GM23338 (cell line): Measurements from ENCODE around the gene ZCCHC13. TPM values are rescaled to one million over a fixed set of nuclear protein-coding genes. Genes with fewer than 3 reads are reported as not detected.

Experiments used
- ATAC-seq: fragments of 200-7000 bp; cut with Tn5 transposase; 3 replicates; pipeline ENCODE4 v1.9.1; 2020
- DNase-seq: peaks from one replicate; pipeline ENCODE4 v3.0.0-alpha.2; 2015; ENCODE audit warnings: low spot score
- H2AFZ ChIP-seq: fragments of 200-600 bp; sonication (generic); 2 replicates; pipeline ENCODE4 v1.8.0; 2016; ENCODE audit warnings: antibody characterized with exemption, mild to moderate bottlenecking, moderate library complexity
- H3F3A ChIP-seq: fragments of 200-600 bp; sonication (generic); replicated peaks from 2 replicates; pipeline ENCODE4 v1.8.0; 2017; ENCODE audit warnings: antibody characterized with exemption, mixed run types, low read depth
- H3K27ac ChIP-seq: fragments of 200-600 bp; sonication (generic); 2 replicates; pipeline ENCODE4 v1.6.1; 2016; ENCODE audit warnings: low read depth
- H3K27me3 ChIP-seq: fragments of 200-600 bp; sonication (generic); 2 replicates; pipeline ENCODE4 v1.8.0; 2016; ENCODE audit warnings: mild to moderate bottlenecking, mixed run types, moderate library complexity; ENCODE audit not compliant: insufficient read depth
- H3K36me3 ChIP-seq: fragments of 200-600 bp; sonication (generic); 2 replicates; pipeline ENCODE4 v1.8.0; 2016; ENCODE audit warnings: mild to moderate bottlenecking; ENCODE audit not compliant: insufficient read depth
- H3K4me1 ChIP-seq: fragments of 200-600 bp; sonication (generic); 2 replicates; pipeline ENCODE4 v1.8.0; 2016; ENCODE audit warnings: mild to moderate bottlenecking, moderate library complexity; ENCODE audit not compliant: insufficient read depth
- H3K4me2 ChIP-seq: fragments of 200-600 bp; sonication (generic); 2 replicates; pipeline ENCODE4 v1.7.1; 2017; ENCODE audit warnings: mixed run types
- H3K4me3 ChIP-seq: fragments of 200-600 bp; sonication (generic); 2 replicates; pipeline ENCODE4 v1.6.1; 2016; ENCODE audit warnings: mixed run types
- H3K79me2 ChIP-seq: fragments of 200-600 bp; sonication (generic); replicated peaks from 2 replicates; pipeline ENCODE4 v1.8.0; 2017; ENCODE audit warnings: mild to moderate bottlenecking; ENCODE audit not compliant: insufficient read depth
- H3K9me2 ChIP-seq: fragments of 200-600 bp; sonication (generic); 2 replicates; pipeline ENCODE4 v1.8.0; 2017; ENCODE audit not compliant: insufficient read depth
- H4K20me1 ChIP-seq: fragments of 200-600 bp; sonication (generic); replicated peaks from 2 replicates; pipeline ENCODE4 v1.8.0; 2017; ENCODE audit warnings: mild to moderate bottlenecking; ENCODE audit not compliant: insufficient read depth
- H3K27ac Mint-ChIP-seq: 2 replicates; pipeline ENCODE4 v1.8.0; 2020; ENCODE audit warnings: inconsistent platforms, mild to moderate bottlenecking, moderate library complexity, mixed read lengths
- H3K27me3 Mint-ChIP-seq: 3 replicates; pipeline ENCODE4 v1.8.0; 2022; ENCODE audit warnings: low read depth, mild to moderate bottlenecking, moderate library complexity, mixed read lengths, inconsistent platforms; ENCODE audit not compliant: insufficient read depth, poor library complexity
- H3K36me3 Mint-ChIP-seq: 3 replicates; pipeline ENCODE4 v1.8.0; 2021; ENCODE audit warnings: low read depth, mild to moderate bottlenecking, inconsistent platforms, moderate library complexity, mixed read lengths
- H3K4me1 Mint-ChIP-seq: 3 replicates; pipeline ENCODE4 v1.8.0; 2020; ENCODE audit warnings: mild to moderate bottlenecking, inconsistent platforms, mixed read lengths
- H3K4me3 Mint-ChIP-seq: 3 replicates; pipeline ENCODE4 v1.8.0; 2021; ENCODE audit warnings: moderate library complexity, mild to moderate bottlenecking, inconsistent platforms, mixed read lengths
- H3K9me3 Mint-ChIP-seq: 3 replicates; pipeline ENCODE4 v1.8.0; 2020; ENCODE audit warnings: moderate library complexity, mild to moderate bottlenecking, inconsistent platforms, mixed read lengths
- CREB1 ChIP-seq: fragments of 250-450 bp; sonication (Bioruptor Pico); IDR thresholded peaks from 2 replicates; pipeline ENCODE4 v1.5.0; 2020; ENCODE audit warnings: low read depth, mild to moderate bottlenecking, moderate library complexity
- EZH2 ChIP-seq: fragments of 200-600 bp; sonication (generic); IDR thresholded peaks from one replicate; pipeline ENCODE4 v1.8.0; 2017; ENCODE audit warnings: antibody characterized with exemption, mild to moderate bottlenecking, low read depth; ENCODE audit not compliant: unreplicated experiment
- EZH2phosphoT487 ChIP-seq: fragments of 200-600 bp; sonication (generic); IDR thresholded peaks from one replicate; pipeline ENCODE4 v1.8.1; 2018; ENCODE audit warnings: antibody characterized with exemption; ENCODE audit not compliant: unreplicated experiment
- JUNB ChIP-seq: IDR thresholded peaks from one replicate; pipeline ENCODE4 v1.6.1; 2016; ENCODE audit warnings: antibody characterized with exemption; ENCODE audit not compliant: unreplicated experiment
- NANOG ChIP-seq: IDR thresholded peaks from 2 replicates; pipeline ENCODE4 v1.6.1; 2016; ENCODE audit warnings: antibody characterized with exemption, borderline replicate concordance
- POLR2AphosphoS5 ChIP-seq: IDR thresholded peaks from 2 replicates; pipeline ENCODE4 v1.6.1; 2016; ENCODE audit warnings: antibody characterized with exemption, low read depth
- ZNF114 ChIP-seq: fragments of 250-450 bp; sonication (Bioruptor Pico); IDR thresholded peaks from 2 replicates; pipeline ENCODE4 v1.5.0; 2020; ENCODE audit warnings: mild to moderate bottlenecking, moderate library complexity
- ZNF331 ChIP-seq: fragments of 250-450 bp; sonication (Bioruptor Pico); IDR thresholded peaks from 2 replicates; pipeline ENCODE4 v1.5.0; 2020; ENCODE audit warnings: low read depth, mild to moderate bottlenecking, moderate library complexity
- polyA plus RNA-seq: library from polyadenylated mRNA; unstranded; fragments of >200 nt; fragmentation: Nextera tagmentation; extraction: Ambion mirVana; gene quantifications from 2 replicates; pipeline ENCODE4 v1.2.1, GENCODE V29; 2016
- total RNA-seq: library from RNA; depleted of rRNA; stranded (reverse); fragments of >200 nt; shearing (Covaris generic); gene quantifications from 2 replicates; pipeline ENCODE4 v1.2.3, GENCODE V29; 2014
- TF ChIP-seq, protein P1 (sequence below), 2 experiments: fragments of 200-600 bp in 1 of 2; sonication (generic) in 1 of 2; conservative IDR thresholded peaks; 2 replicates each; pipeline versions ENCODE4 v1.5.1 to v1.6.1; 2016 to 2017; ENCODE audit warnings: antibody characterized with exemption in 2 of 2, low read depth in 2 of 2, mild to moderate bottlenecking in 2 of 2, moderate library complexity in 1 of 2
- TF ChIP-seq, protein P2 (sequence below): fragments of 250-450 bp; sonication (Bioruptor Pico); IDR thresholded peaks from 2 replicates; pipeline ENCODE4 v1.5.0; 2020; ENCODE audit warnings: mild to moderate bottlenecking, moderate library complexity
- TF ChIP-seq, protein P3 (sequence below): IDR thresholded peaks from one replicate; pipeline ENCODE4 v1.6.1; 2018; ENCODE audit warnings: antibody characterized with exemption; ENCODE audit not compliant: unreplicated experiment

ZCCHC13 gene
- total and polyA plus RNA-seq, 2 experiments from 2014 or later, result not detected

DNA sequence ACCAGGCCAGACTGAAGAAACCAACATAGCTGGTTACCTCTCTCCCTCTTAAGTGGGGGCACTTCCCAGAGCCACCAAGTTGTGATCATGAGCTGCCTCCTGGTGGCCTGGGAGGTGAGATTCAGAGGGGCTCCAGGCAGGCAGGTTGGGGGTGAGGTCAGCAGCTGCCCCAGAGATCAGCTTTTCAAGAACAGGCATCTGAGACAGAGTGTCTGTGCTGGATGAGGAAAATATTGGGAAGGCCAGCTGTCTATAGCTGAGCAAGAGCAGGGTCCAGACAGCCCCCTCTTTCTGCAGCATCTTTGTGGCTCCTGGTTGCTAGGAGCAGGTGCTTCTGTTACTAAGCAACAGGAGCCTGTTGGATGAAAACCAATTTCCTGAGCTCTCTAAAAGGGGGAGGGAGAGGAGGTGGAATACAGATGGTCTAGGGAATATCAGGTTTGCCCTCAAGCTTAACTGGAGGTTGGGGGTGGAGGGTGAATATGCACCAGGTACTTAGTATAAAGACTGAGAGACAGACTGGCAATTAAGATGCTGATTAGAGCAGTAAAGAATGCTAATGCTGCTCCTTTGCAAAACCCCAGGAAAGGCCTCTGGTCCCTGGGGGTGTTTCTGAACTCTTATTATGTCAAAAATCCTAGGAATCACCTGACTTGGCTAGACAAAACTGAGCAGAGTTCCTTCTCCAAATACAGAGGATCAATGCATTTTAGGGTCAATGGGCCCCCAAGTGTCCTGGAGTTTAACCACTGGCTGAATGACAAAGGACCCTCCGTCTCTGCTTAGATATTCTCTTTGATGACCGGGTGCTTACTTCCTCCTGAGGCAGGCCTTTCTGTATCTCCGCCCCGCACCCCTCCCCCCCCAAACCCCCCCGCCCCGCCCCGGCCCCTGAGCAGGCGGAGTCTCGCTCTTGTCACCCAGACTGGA lies 21.4 kb downstream of the ZCCHC13 start:
- H2AFZ ChIP-seq, result no peak overlapping the region
- Mint-ChIP-seq H3K27ac (peak overlapping the region; percentile 91), H3K36me3 (no peaks in the 10 kb centered on the region), H3K4me1 (peaks cover 31% of the 10 kb centered on the region), H3K9me3 (no peaks in the 10 kb centered on the region), H3K27me3 (peaks cover 4% of the 10 kb centered on the region), H3K4me3 (no peak overlapping the region)
- H3F3A ChIP-seq, result peaks cover 4% of the 10 kb centered on the region; the same call in 1 of the 2 replicates
- H3K27me3 ChIP-seq, result no peaks in the 10 kb centered on the region
- no peak overlapping the region for H3K4me3 ChIP-seq
- TF ChIP-seq ZNF331, result no peak
- TF ChIP-seq POLR2AphosphoS5, result 0 out of 2 replicates have a peak, but pooled peaks have one; percentile 25
- TF ChIP-seq, protein P1, sequence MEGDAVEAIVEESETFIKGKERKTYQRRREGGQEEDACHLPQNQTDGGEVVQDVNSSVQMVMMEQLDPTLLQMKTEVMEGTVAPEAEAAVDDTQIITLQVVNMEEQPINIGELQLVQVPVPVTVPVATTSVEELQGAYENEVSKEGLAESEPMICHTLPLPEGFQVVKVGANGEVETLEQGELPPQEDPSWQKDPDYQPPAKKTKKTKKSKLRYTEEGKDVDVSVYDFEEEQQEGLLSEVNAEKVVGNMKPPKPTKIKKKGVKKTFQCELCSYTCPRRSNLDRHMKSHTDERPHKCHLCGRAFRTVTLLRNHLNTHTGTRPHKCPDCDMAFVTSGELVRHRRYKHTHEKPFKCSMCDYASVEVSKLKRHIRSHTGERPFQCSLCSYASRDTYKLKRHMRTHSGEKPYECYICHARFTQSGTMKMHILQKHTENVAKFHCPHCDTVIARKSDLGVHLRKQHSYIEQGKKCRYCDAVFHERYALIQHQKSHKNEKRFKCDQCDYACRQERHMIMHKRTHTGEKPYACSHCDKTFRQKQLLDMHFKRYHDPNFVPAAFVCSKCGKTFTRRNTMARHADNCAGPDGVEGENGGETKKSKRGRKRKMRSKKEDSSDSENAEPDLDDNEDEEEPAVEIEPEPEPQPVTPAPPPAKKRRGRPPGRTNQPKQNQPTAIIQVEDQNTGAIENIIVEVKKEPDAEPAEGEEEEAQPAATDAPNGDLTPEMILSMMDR (conservative IDR thresholded peaks at IDR 0.05; ENCODE audit: low read depth in 2 of 2), result peak; percentile 44 to 74
- no peak for TF ChIP-seq JUNB
- no peak for TF ChIP-seq ZNF114 (CRISPR knock-in tag)
- no peak for TF ChIP-seq CREB1 (CRISPR knock-in tag)
- TF ChIP-seq EZH2phosphoT487, result no peak
- TF ChIP-seq, protein P2, sequence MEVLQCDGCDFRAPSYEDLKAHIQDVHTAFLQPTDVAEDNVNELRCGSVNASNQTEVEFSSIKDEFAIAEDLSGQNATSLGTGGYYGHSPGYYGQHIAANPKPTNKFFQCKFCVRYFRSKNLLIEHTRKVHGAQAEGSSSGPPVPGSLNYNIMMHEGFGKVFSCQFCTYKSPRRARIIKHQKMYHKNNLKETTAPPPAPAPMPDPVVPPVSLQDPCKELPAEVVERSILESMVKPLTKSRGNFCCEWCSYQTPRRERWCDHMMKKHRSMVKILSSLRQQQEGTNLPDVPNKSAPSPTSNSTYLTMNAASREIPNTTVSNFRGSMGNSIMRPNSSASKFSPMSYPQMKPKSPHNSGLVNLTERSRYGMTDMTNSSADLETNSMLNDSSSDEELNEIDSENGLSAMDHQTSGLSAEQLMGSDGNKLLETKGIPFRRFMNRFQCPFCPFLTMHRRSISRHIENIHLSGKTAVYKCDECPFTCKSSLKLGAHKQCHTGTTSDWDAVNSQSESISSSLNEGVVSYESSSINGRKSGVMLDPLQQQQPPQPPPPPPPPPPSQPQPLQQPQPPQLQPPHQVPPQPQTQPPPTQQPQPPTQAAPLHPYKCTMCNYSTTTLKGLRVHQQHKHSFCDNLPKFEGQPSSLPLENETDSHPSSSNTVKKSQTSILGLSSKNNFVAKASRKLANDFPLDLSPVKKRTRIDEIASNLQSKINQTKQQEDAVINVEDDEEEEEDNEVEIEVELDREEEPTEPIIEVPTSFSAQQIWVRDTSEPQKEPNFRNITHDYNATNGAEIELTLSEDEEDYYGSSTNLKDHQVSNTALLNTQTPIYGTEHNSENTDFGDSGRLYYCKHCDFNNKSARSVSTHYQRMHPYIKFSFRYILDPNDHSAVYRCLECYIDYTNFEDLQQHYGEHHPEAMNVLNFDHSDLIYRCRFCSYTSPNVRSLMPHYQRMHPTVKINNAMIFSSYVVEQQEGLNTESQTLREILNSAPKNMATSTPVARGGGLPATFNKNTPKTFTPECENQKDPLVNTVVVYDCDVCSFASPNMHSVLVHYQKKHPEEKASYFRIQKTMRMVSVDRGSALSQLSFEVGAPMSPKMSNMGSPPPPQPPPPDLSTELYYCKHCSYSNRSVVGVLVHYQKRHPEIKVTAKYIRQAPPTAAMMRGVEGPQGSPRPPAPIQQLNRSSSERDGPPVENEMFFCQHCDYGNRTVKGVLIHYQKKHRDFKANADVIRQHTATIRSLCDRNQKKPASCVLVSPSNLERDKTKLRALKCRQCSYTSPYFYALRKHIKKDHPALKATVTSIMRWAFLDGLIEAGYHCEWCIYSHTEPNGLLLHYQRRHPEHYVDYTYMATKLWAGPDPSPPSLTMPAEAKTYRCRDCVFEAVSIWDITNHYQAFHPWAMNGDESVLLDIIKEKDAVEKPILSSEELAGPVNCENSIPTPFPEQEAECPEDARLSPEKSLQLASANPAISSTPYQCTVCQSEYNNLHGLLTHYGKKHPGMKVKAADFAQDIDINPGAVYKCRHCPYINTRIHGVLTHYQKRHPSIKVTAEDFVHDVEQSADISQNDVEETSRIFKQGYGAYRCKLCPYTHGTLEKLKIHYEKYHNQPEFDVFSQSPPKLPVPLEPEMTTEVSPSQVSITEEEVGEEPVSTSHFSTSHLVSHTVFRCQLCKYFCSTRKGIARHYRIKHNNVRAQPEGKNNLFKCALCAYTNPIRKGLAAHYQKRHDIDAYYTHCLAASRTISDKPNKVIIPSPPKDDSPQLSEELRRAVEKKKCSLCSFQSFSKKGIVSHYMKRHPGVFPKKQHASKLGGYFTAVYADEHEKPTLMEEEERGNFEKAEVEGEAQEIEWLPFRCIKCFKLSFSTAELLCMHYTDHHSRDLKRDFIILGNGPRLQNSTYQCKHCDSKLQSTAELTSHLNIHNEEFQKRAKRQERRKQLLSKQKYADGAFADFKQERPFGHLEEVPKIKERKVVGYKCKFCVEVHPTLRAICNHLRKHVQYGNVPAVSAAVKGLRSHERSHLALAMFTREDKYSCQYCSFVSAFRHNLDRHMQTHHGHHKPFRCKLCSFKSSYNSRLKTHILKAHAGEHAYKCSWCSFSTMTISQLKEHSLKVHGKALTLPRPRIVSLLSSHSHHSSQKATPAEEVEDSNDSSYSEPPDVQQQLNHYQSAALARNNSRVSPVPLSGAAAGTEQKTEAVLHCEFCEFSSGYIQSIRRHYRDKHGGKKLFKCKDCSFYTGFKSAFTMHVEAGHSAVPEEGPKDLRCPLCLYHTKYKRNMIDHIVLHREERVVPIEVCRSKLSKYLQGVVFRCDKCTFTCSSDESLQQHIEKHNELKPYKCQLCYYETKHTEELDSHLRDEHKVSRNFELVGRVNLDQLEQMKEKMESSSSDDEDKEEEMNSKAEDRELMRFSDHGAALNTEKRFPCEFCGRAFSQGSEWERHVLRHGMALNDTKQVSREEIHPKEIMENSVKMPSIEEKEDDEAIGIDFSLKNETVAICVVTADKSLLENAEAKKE (CRISPR knock-in tag), result no peak
- peak; percentile 77 for TF ChIP-seq NANOG
- TF ChIP-seq, protein P3, sequence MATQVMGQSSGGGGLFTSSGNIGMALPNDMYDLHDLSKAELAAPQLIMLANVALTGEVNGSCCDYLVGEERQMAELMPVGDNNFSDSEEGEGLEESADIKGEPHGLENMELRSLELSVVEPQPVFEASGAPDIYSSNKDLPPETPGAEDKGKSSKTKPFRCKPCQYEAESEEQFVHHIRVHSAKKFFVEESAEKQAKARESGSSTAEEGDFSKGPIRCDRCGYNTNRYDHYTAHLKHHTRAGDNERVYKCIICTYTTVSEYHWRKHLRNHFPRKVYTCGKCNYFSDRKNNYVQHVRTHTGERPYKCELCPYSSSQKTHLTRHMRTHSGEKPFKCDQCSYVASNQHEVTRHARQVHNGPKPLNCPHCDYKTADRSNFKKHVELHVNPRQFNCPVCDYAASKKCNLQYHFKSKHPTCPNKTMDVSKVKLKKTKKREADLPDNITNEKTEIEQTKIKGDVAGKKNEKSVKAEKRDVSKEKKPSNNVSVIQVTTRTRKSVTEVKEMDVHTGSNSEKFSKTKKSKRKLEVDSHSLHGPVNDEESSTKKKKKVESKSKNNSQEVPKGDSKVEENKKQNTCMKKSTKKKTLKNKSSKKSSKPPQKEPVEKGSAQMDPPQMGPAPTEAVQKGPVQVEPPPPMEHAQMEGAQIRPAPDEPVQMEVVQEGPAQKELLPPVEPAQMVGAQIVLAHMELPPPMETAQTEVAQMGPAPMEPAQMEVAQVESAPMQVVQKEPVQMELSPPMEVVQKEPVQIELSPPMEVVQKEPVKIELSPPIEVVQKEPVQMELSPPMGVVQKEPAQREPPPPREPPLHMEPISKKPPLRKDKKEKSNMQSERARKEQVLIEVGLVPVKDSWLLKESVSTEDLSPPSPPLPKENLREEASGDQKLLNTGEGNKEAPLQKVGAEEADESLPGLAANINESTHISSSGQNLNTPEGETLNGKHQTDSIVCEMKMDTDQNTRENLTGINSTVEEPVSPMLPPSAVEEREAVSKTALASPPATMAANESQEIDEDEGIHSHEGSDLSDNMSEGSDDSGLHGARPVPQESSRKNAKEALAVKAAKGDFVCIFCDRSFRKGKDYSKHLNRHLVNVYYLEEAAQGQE, result no peak
- no peak for TF ChIP-seq EZH2
- H3K4me2 ChIP-seq, result peak overlapping the region; percentile 16; the same call in 1 of the 2 replicates
- peak; percentile 89 for DNase-seq
- no peaks in the 10 kb centered on the region for H3K36me3 ChIP-seq
- peak; percentile 89 for ATAC-seq
- H3K9me2 ChIP-seq, result no peaks in the 10 kb centered on the region
- H3K79me2 ChIP-seq, result no peaks in the 10 kb centered on the region
- peaks cover 21% of the 10 kb centered on the region for H3K4me1 ChIP-seq
- no peak overlapping the region for H3K27ac ChIP-seq
- H4K20me1 ChIP-seq, result no peaks in the 10 kb centered on the region
